Smooth muscle cell (in vitro differentiated cells): ENCODE data around the gene SYT7. TPM values are rescaled to one million over a fixed set of nuclear protein-coding genes. Genes with fewer than 3 reads are reported as not detected.

Experiments
- DNase-seq: peaks from one replicate; lab custom pipeline; 2025; ENCODE audit not compliant: unreplicated experiment; lab: John Stamatoyannopoulos, UW
- H2AFZ ChIP-seq: fragments of 200-600 bp; sonication (generic); 2 replicates; pipeline ENCODE4 v1.6.0; 2016; ENCODE audit warnings: antibody characterized with exemption, low read depth, mild to moderate bottlenecking
- H3F3A ChIP-seq: fragments of 200-600 bp; sonication (generic); 2 replicates; pipeline ENCODE4 v1.6.0; 2017; ENCODE audit warnings: antibody characterized with exemption, low read depth
- H3K27ac ChIP-seq: fragments of 200-600 bp; sonication (generic); 2 replicates; pipeline ENCODE4 v1.5.1; 2016; ENCODE audit warnings: low read depth, mild to moderate bottlenecking
- H3K27me3 ChIP-seq: fragments of 200-600 bp; sonication (generic); 2 replicates; pipeline ENCODE4 v1.6.1; 2016; ENCODE audit warnings: low read depth, mild to moderate bottlenecking
- H3K36me3 ChIP-seq: fragments of 200-600 bp; sonication (generic); 2 replicates; pipeline ENCODE4 v1.5.1; 2016; ENCODE audit warnings: low read depth
- H3K4me1 ChIP-seq: fragments of 200-600 bp; sonication (generic); 2 replicates; pipeline ENCODE4 v1.5.1; 2016; ENCODE audit warnings: low read depth
- H3K4me2 ChIP-seq: fragments of 200-600 bp; sonication (generic); 2 replicates; pipeline ENCODE4 v1.6.0; 2016; ENCODE audit warnings: mild to moderate bottlenecking
- H3K4me3 ChIP-seq: fragments of 200-600 bp; sonication (generic); 2 replicates; pipeline ENCODE4 v1.5.1; 2016; ENCODE audit warnings: mild to moderate bottlenecking
- H3K79me2 ChIP-seq: fragments of 200-600 bp; sonication (generic); 2 replicates; pipeline ENCODE4 v1.6.0; 2016; ENCODE audit warnings: low read depth, mild to moderate bottlenecking
- H3K9ac ChIP-seq: fragments of 200-600 bp; sonication (generic); 2 replicates; pipeline ENCODE4 v1.6.0; 2016; ENCODE audit warnings: low read depth
- H3K9me3 ChIP-seq: fragments of 200-600 bp; sonication (generic); replicated peaks from 2 replicates; pipeline ENCODE4 v1.5.1; 2016; ENCODE audit warnings: low read depth
- H4K20me1 ChIP-seq: fragments of 200-600 bp; sonication (generic); 2 replicates; pipeline ENCODE4 v1.6.0; 2016; ENCODE audit warnings: low read depth
- WGBS: methylation state at CpG from one replicate; pipeline ENCODE4 v1.1.7; 2016; ENCODE audit warnings: low lambda C conversion rate; 5-methylcytosine and 5-hydroxymethylcytosine counted together
- polyA plus RNA-seq: library from polyadenylated mRNA; unstranded; fragments of >200 nt; fragmentation: Nextera tagmentation; extraction: Ambion mirVana; gene quantifications from 2 replicates; pipeline ENCODE4 v1.2.1, GENCODE V29; 2016
- total RNA-seq: library from RNA; depleted of rRNA; stranded (reverse); fragments of >200 nt; gene quantifications from 2 replicates; pipeline ENCODE4 v1.2.3, GENCODE V29; 2014
- TF ChIP-seq, protein P1 (sequence below): fragments of 200-600 bp; sonication (generic); IDR thresholded peaks from 2 replicates; pipeline ENCODE4 v1.5.1; 2017; ENCODE audit warnings: borderline replicate concordance, mild to moderate bottlenecking, antibody characterized with exemption; ENCODE audit not compliant: insufficient read depth, poor library complexity, severe bottlenecking

SYT7 gene
- total and polyA plus RNA-seq, 2 experiments from 2014 or later, result 0.79 to 4.0 TPM

DNA sequence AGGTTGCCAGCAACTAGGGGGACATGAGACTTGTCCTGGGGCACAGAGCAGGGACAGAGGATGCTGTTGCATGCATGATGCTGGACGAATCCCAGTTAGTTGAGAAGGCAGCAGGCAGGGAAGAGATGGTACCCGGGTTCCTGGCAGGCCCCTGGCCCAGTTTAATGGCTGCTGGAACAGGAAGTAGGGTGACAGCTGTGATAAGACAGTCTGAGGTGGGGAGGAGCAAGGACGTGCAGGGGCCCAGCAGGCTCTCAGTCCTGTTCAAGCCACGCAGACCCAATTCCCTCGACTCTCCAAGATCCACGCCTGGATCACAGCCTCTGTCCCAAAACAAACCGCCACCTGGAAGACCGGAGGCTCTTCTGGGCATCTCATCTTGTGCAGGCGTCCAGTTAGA is 40.3 kb downstream of the SYT7 start:
- 78% methylated on average over 9 of the region's 9 CpGs for WGBS

GRCh38 chr11:61539831-61540357 is 41.0 kb downstream of the SYT7 start:
- WGBS, result 69% methylated on average over 14 of the region's 14 CpGs
- no peak for DNase-seq
- no peaks in the 10 kb centered on the region for H3K79me2 ChIP-seq
- H3K9ac ChIP-seq, result no peak overlapping the region
- H3F3A ChIP-seq, result no peaks in the 10 kb centered on the region
- no peak overlapping the region for H2AFZ ChIP-seq
- H3K4me2 ChIP-seq, result no peak overlapping the region
- TF ChIP-seq, protein P1, sequence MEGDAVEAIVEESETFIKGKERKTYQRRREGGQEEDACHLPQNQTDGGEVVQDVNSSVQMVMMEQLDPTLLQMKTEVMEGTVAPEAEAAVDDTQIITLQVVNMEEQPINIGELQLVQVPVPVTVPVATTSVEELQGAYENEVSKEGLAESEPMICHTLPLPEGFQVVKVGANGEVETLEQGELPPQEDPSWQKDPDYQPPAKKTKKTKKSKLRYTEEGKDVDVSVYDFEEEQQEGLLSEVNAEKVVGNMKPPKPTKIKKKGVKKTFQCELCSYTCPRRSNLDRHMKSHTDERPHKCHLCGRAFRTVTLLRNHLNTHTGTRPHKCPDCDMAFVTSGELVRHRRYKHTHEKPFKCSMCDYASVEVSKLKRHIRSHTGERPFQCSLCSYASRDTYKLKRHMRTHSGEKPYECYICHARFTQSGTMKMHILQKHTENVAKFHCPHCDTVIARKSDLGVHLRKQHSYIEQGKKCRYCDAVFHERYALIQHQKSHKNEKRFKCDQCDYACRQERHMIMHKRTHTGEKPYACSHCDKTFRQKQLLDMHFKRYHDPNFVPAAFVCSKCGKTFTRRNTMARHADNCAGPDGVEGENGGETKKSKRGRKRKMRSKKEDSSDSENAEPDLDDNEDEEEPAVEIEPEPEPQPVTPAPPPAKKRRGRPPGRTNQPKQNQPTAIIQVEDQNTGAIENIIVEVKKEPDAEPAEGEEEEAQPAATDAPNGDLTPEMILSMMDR, result no peak
- no peaks in the 10 kb centered on the region for H3K9me3 ChIP-seq
- H3K4me3 ChIP-seq, result no peak overlapping the region
- H3K27ac ChIP-seq, result no peak overlapping the region
- no peaks in the 10 kb centered on the region for H4K20me1 ChIP-seq
- H3K36me3 ChIP-seq, result no peaks in the 10 kb centered on the region
- H3K27me3 ChIP-seq, result no peaks in the 10 kb centered on the region
- H3K4me1 ChIP-seq, result peaks cover 6% of the 10 kb centered on the region

More for the DNA sequence above, 40.3 kb downstream of the SYT7 start:
- Histone ChIP-seq H3K9me3 (no peaks in the 10 kb centered on the region), H2AFZ (no peak overlapping the region), H3K79me2 (no peaks in the 10 kb centered on the region), H3K4me2 (no peak overlapping the region), H3K4me1 (peaks cover 6% of the 10 kb centered on the region), H3K9ac (no peak overlapping the region), H3K4me3 (no peak overlapping the region), H4K20me1 (no peaks in the 10 kb centered on the region), H3K27me3 (no peaks in the 10 kb centered on the region), H3F3A (no peaks in the 10 kb centered on the region), H3K36me3 (no peaks in the 10 kb centered on the region), H3K27ac (no peak overlapping the region)
- DNase-seq, result no peak
- TF ChIP-seq, protein P1, result no peak

DNA sequence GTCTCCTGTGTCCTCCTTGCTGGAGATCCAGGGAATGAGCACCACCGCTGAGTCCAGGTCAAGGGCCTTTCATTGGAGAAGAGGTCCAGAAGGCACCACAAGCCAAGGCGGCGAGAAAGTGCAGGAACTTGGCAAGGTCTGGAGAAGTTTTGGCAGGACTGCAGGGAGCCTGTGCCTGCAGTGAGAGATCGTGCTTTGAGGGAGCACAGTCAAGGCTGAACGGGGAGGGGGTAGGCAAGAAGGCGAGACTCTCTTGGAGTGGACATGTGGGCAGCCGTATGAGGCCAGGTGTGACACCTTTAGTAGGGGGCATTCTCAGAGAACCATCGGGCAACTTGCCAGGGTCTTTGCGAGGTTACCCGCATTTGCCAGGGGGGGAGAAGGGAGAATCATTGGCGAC is 41.9 kb downstream of the SYT7 start:
- Histone ChIP-seq H3K4me2 (no peak overlapping the region), H3K9ac (no peak overlapping the region), H3F3A (no peaks in the 10 kb centered on the region), H3K79me2 (no peaks in the 10 kb centered on the region), H3K9me3 (no peaks in the 10 kb centered on the region), H3K27ac (no peak overlapping the region), H2AFZ (no peak overlapping the region), H3K4me3 (no peak overlapping the region), H3K27me3 (no peaks in the 10 kb centered on the region), H4K20me1 (no peaks in the 10 kb centered on the region), H3K4me1 (peaks cover 6% of the 10 kb centered on the region), H3K36me3 (no peaks in the 10 kb centered on the region)
- no peak for DNase-seq
- TF ChIP-seq, protein P1, result no peak
- WGBS, result 94% methylated on average over 11 of the region's 11 CpGs

DNA sequence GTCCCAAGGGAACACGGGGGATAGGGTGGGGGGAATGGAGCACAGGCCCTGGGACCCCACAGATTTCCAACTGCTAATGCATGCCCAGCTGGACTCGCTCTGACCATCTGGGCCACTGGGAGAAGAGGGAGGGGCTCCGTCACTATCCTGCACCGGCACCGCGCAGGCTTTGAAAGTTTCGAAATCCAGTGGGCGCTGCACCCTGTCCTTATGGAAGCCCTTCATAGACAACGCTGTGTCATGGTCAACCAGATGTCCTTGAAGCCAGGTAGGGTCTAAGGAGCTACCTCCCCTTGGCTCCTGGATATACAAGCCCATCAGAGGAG is 42.3 kb downstream of the SYT7 start:
- H3K27ac ChIP-seq, result no peak overlapping the region
- no peak overlapping the region for H3K4me3 ChIP-seq
- no peaks in the 10 kb centered on the region for H3K9me3 ChIP-seq
- peaks cover 6% of the 10 kb centered on the region for H3K4me1 ChIP-seq
- H3K27me3 ChIP-seq, result no peaks in the 10 kb centered on the region
- no peak for DNase-seq
- TF ChIP-seq, protein P1, result no peak
- H3K36me3 ChIP-seq, result no peaks in the 10 kb centered on the region
- H3K9ac ChIP-seq, result no peak overlapping the region
- H3K4me2 ChIP-seq, result no peak overlapping the region
- no peak overlapping the region for H2AFZ ChIP-seq
- H4K20me1 ChIP-seq, result no peaks in the 10 kb centered on the region
- no peaks in the 10 kb centered on the region for H3K79me2 ChIP-seq
- 91% methylated on average over 9 of the region's 9 CpGs for WGBS
- H3F3A ChIP-seq, result no peaks in the 10 kb centered on the region
